OCI-M1 (cell line): ENCODE measurements around the gene VN1R5.

ENCODE experiments used
- DNase-seq: peaks from one replicate; lab custom pipeline; 2025; lab: John Stamatoyannopoulos, UW

Gene VN1R5

GRCh38 chr1:247300491-247301175 lies 44.8 kb downstream of the VN1R5 start:
- no peak for DNase-seq

GRCh38 chr1:247301176-247301540 lies 45.3 kb downstream of the VN1R5 start:
- no peak for DNase-seq

- DNase-seq, result no peak
Observed at GRCh38 chr1:247303216-247303615, 47.3 kb downstream of the VN1R5 start.

- DNase-seq, result no peak
Observed at GRCh38 chr1:247304031-247304430, 48.2 kb downstream of the VN1R5 start.
